NCI-H82 treated with DMSO at 0.1 percent for 48 hours (cell line): ENCODE results near the gene FBXW11.
"Not testable (repeated sequence)": the region's sequence is repeated elsewhere in the genome, so short reads cannot be mapped to it uniquely, and the experiment has no call there.

Source experiments
- DNase-seq: peaks from one replicate; lab custom pipeline; 2025; ENCODE audit not compliant: unreplicated experiment; lab: John Stamatoyannopoulos, UW

Gene FBXW11

DNA sequence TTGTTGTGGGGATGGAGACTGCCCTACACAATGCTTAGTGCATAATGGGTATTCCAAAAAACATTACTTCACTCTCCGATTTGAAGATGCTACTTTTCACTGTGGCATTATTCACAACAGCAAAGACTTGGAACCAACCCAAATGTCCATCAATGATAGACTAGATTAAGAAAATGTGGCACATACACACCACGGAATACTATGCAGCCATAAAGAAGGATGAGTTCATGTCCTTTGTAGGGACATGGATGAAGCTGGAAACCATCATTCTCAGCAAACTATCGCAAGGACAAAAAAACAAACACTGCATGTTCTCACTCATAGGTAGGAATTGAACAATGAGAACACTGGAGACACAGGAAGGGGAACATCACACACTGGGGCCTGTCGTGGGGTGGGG is 90.7 kb downstream of the FBXW11 start:
- not testable (repeated sequence) for DNase-seq

DNA sequence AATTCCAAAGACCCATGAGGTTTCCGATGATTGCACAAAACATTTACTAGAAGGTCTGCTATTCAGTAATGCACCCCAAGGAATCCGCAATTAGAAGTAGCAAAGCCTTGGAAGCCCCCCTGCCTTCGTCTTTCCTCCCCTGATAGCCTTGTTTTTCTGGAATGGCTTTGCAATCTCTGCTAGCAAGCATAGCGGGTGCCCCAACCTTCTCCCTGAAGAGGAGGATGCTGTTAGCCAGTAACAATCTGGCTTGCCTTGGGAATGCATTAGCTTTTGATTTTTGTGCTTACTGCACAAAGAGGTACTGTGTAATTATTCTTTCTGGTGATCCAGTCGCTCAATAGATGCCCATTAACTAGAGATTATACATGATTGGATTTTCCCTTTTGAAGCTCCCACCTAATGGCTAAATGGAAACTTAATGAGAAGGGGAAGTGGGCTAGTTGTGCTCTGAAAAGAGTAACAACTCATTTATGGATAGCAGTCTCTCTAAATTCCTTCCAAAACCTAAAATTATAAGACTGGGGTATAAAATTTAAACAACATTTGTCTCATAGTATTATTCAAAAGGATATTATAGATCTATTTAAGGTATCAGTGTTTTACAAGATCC is 91.6 kb downstream of the FBXW11 start:
- DNase-seq: peak; percentile 10

DNA sequence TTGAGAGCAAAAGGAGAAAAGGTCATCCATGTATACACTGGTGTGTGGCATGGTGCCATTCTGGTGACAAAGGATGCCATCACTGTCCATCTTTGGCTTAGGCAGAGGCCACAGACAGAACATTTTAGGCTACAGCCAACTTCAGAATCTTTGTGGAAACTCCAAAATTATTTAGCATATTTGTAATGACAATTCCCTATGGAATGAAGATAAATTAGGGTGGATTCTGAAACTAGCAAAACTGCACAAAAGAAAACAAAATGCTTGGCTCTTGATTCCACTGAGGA is 92.5 kb downstream of the FBXW11 start:
- no peak for DNase-seq

DNA sequence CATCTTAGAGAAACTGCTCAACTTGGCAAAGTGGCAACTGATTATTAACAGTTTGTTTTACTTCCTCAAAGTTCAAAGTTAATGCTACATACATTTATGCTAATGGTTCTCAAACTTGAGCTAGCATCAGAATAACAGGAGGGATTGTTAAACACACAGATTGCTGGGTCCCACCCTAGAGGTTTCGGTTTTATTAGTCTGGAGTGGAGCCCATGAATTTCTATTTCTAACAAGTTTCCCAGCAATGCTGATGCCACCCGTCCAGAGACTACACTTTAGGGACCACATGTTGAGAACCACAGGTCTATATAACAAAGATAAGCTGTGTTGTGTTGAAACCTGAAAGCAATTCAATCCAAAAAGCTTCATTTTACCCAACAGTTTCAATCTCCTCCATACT is 95.3 kb downstream of the FBXW11 start:
- DNase-seq: no peak

DNA sequence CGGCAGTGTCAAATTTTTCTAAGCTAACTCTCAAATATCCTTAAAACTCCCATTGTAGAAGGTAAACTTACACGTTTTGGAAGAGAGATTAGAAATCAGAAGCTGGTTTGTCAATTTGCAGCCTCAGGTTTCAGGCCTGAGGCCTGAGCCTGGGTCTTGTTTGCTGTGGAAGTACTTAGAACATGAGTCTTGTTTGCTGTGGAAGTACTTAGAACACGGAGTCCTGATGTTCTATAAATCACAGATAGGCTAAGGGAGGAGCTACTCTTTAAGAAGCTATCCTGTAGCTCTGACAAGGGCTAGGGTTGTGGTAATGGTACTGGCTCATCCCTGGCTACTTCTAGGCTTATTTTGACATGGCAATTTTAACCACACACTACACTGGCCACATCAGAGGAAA is 97.8 kb downstream of the FBXW11 start:
- no peak for DNase-seq

DNA sequence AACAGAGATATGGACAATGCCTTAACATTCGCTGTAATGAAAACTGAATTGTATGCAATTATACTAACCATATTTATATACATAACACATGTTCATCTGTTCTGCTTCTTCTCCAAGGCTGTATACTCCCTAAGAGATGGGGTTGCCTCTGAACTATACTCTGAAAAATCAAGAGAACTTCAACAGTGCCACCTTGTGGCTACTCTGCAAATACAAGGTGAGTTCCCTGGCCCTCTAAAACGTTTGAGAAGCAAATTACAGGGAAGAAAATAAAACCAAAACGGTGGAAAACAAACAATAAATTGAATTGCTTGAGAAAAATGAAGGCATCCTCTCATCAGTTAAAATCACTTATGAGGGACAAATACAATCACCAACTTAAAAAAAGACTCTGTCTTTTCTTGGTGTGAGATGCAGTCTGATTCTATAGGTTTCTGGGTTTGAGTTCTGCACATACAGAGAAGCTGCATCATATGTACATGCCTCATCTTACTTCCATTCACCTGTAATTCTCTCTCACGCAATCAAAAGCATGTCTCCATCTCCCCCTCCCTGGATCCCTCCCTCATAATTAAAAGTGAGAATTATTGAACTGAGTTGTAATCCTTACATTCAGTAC is 98.6 kb downstream of the FBXW11 start:
- peak; percentile 1 for DNase-seq

DNA sequence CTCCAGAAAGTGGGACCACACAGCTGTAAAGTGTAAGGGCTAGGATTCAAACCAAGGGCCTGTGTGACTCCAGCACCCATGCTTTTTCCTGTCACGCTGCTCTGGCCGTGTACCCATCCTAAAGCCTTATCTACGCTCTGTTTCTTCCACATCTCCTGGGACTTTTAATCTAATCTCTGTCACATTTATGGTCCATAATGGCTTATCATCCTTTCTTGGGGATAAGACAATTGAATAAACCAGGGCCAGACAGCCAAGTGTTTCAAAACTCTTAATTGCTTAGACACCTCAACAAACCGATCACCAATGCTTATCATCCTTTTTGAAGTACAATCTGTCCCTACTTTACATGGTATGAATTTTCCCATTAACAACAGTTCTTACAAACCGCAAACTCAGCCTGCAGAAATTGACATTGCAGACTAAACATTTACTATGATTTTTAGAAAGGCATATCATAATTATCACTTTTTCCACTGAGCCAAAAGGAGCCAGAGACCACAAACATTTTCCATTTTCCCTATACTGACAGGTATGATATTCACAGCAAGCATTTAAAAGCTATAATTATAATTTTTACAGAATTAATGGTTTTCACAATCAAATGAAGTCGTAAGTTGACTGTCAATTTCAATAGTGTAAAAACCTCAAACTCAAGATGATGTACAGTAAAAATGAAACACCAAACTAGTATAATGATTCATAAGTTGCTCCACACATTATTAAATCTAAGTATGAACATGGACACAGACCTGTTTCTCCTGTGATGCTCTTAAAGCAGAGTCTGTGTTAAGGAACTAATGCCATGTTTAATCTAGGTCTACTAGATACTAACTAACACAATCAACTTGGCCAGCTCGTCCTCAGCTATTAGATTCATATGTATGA is 99.5 kb downstream of the FBXW11 start:
- no peak for DNase-seq

DNA sequence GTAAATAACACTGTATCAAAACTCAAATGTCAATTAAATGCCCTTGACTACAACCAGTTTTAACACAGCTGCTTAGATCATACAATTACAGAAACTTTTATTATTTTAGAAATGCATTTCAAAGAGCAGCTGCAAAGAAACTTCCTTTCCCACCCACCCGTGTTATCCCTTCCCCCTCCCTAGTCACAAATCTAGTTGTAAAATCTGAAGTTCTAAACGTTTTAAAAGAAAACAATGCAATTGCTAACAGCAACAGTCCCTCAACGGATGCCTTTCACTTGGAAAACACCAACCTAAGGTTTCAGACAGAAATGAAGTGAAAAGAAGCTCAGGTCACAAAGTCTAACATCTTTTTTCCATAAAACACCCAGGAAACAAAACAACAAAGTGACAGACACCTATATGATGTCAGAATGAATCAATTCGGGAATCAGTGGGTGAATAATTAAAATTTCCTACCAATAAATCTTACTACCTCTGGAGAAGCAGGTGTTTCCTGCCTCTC is 100.3 kb downstream of the FBXW11 start:
- DNase-seq: no peak

DNA sequence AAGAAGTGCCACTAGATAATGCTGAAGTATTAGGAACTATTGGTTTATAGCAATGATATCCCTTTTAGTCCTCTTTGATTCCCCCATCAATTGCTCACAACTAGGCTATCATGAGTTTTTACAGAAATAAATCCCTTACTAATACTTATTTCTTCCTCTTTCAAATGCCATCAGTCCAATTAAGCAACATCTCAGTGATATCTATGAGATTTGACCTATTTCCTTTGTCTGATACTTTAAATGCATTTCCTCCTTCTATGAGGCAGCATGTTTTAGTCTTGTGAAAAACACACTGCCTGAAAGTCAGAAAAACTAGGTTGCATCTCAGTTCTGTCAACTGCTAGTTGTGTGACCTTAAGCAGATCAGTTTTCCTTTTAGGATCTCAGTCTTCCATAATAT is 101.6 kb downstream of the FBXW11 start:
- no peak for DNase-seq

DNA sequence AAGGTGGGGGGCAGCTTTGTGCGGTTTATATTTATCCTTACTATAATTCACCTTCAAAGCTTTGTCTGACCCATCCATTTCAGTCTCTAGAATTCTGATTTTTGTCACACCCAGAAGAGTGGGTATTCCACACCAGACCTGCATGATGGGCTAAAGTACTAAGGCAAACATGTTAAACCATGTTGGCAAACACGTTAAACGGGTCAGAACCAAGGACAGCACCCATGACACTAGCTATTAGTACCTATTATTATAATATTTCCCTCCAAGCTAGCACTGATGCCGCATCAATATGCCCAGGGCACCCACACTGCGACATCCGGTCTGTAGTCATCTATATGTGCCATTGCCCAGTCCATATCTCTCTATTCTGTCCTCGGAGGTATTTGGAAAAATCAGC is 104.7 kb downstream of the FBXW11 start:
- DNase-seq: no peak

DNA sequence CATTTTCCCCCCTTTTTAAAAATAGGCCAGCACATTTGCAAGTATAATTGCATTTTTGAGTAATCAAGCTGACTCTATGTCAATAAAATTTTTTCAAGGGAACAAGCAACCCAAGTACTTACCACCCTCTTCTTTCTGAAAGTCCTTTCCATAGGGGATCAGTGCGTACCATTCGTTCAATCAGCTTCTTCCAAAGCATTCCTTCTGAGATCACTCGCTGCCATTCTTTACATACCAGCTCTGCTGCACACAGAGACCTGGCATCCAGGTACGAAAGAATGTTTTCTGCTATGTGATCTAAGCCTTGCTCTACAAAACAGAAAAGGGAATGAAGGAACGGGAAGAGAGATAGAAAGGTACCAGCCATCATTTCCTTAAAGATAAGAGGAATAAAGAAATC is 106.6 kb downstream of the FBXW11 start:
- no peak for DNase-seq

DNA sequence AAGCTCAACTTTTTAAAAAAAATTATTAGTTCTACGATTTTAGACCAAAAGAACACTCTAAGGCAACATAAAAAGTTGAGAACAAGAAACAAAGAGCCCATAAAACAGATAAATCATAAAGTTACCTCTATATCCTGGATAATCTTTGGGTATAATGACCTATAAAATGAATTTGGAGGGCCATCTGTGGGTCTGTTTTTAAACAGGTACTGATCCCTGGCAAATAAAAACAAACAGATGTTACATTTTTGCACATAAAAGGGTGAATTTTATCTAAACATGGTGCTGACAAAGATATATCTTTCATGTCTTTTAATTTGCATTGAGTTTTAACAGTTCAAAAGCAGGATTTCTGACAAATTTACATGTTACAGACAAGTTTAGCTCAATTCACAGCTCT is 107.6 kb downstream of the FBXW11 start:
- no peak for DNase-seq

DNA sequence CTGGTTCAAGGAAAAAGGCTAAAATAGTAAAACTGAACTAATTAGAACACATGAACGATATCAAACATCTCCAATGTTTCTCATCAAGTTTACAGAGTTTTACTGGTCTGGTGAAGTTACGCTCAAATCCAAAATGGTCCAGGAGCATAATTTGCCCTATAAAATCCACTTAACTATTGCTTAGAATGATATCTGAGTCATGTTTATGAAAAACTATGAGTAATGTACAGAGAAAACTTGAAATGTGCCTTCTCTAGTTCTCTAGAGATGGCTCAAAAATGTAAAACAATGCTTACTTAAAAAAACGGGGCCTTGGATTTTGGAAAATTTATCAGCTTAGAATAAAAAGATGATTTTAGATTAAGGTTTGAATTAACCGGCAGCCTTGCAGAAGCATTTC is 108.1 kb downstream of the FBXW11 start:
- DNase-seq: no peak

DNA sequence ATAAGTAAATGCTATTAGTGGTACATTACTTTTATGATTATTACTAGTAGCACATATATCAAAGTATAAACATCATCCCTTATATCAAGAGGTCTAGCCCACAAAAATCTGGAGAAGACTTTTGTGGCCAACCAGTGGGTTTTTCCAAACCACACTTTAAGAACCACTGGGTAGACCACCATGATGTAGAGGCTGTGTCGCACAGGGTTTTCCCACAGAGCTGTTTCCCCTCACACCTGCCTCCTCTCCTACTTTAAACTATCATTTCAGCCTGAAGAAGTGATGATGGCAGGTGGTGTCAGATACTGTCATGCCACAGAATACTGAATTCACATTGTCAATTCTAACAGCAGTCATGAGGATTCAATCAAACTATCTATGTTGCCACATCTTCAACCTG is 109.2 kb downstream of the FBXW11 start:
- no peak for DNase-seq

DNA sequence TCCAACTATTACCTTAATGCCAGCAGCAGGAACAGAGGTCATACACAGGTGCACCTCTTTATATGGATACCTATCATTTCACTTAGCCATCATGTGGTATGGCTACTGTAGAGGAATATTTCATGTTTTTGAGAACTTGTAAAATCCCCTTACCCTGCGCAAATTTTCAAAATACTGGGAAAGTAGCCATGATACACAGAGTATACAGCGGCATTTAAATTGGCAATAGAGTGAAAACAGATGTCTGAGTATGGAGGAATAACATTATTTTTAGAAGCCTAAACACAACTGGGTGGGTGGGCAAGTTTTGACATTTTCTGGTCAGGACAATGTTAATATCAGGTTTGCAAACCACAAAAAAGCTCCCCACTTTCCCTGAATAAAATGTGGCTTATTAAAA is 111.4 kb downstream of the FBXW11 start:
- DNase-seq: no peak

DNA sequence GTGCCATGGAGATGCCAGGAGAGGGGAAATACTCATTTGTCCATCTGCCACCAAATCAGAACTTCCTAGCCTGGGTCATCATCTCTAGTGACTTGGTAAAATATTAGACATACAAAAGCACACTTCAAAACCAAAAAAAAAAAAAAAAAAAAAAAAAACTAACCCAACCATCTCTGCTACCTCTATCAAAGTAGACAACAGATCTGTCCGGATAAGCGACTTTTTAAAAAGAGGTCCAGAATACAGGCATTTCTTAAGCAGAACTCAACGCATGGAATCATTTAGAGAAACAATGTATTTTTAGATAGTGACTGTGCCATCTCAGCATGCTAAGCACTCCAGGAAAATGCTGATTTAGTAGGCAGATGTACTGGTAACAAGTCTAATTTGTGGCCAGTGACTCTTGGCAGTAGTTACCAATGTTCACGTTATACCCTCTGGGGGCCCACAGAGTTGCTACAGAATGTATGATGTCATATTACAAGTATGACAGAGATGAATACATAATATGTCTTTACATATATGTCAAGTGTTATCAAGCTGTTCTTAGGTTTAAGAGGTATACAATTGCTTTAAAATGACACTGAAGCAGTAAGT is 113.0 kb downstream of the FBXW11 start:
- DNase-seq: no peak

DNA sequence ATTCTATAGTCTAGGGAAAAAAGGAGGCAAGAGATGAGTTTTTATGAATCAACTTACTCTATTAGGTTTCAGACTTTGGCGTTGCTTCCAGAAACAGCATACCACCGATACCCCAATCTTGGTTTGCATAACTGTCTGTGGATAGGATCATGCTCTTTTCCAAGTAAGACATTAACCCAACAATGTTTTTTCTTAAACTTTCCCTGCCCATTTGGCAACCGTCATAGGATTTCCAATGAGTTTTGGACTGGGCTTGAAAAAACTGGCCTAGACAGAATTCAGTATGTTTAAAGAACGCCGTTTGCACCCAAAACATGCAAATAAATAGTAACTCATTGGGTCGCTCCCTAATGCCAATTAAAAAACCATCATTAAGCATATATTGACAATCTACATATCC is 114.8 kb downstream of the FBXW11 start:
- no peak for DNase-seq

DNA sequence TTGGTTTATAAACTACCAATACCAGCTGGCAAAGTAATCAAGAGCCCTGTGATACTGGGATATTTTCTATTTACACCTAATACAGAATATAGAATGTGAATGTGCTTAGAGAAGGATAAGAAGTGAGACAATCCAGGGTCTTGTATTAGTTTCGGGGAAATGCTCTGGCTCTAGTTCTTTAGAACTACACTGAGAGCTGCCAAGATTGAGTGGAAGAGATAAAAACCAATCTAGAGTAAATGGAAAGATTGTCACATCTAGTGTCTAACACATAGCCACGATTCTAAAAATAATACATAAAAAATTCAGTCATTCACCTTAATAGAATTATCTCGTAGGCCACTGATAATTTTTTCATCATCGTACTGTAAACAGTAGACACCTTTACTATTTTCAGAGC is 115.3 kb downstream of the FBXW11 start:
- no peak for DNase-seq

DNA sequence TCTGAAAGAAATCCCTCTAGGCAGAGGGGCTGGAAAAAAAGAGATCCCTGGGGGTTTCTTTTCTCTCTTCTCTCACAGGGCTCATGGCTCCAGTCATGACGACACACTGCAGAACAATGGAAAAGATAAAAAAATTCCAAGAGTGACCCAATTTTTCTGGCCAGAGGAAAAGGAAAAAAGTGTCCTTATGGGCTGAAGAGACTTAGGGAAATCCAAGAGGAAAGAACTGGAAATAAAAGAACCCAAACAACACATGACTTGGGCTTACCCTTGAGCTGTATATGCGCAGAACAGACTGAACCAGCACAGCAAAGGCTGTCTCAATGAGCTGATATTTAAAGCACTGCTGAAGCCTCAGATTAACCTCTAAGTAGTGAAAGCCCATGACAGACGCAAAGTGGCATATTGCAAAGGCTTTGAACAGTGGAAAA is 118.4 kb downstream of the FBXW11 start:
- peak; percentile 51 for DNase-seq

DNA sequence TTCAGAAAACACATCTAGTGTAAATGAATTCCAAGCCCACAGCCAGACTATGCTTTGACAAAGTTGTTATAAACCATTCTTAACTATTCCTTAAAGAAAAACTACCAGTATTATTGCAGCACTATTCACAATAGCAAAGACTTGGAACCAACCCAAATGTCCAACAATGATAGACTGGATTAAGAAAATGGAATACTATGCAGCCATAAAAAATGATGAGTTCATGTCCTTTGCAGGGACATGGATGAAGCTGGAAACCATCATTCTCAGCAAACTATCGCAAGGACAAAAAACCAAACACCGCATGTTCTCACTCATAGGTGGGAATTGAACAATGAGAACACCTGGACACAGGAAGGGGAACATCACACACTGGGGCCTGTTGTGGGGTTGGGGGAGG is 120.4 kb downstream of the FBXW11 start:
- DNase-seq: not testable (repeated sequence)

DNA sequence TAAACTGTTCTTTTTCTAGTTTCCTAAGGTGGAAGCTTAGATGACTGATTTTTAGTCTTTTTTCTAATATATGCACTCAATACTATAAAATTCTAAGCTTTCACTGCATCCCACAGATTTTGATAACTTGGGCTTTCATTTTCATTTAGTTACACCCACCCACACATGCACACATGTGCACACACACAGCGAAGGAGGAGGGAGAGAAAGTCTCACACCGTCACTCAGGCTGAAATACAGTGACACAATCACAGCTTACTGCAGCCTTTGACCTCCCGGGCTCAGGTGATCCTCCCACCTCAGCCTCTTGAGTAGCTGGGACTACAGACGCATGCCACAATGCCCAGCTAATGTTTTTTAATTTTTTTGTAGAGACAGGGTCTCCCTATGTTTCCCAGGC is 124.3 kb downstream of the FBXW11 start:
- DNase-seq: no peak

DNA sequence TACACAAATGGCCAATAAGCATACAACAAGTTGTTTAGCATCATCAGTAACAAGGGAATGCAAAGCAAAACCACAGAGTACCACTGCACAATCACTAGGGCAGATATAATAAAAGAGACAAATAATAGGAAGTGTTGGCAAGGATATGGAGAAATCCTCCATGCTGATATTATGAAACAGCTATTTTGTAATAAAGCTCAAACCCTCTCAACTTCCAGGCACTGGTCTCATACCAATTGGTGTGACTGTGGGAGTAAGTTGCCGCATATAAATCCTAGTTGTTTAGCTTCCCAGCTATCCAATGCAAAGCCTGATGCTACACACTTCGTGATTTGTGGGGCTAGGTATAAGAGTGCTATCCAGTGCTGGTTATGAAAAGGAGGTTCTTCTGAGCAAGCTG is 132.2 kb downstream of the FBXW11 start:
- DNase-seq: no peak
